Measurements from ENCODE around the gene CD300C.

- TF ChIP-seq, protein P1, sequence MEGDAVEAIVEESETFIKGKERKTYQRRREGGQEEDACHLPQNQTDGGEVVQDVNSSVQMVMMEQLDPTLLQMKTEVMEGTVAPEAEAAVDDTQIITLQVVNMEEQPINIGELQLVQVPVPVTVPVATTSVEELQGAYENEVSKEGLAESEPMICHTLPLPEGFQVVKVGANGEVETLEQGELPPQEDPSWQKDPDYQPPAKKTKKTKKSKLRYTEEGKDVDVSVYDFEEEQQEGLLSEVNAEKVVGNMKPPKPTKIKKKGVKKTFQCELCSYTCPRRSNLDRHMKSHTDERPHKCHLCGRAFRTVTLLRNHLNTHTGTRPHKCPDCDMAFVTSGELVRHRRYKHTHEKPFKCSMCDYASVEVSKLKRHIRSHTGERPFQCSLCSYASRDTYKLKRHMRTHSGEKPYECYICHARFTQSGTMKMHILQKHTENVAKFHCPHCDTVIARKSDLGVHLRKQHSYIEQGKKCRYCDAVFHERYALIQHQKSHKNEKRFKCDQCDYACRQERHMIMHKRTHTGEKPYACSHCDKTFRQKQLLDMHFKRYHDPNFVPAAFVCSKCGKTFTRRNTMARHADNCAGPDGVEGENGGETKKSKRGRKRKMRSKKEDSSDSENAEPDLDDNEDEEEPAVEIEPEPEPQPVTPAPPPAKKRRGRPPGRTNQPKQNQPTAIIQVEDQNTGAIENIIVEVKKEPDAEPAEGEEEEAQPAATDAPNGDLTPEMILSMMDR (IDR thresholded peaks at IDR 0.05; ENCODE audit: low read depth, low read length), result no peak
- TF ChIP-seq EZH2phosphoT487 (IDR thresholded peaks at IDR 0.05; ENCODE audit: low read depth), result no peak
These were observed 34.0 kb upstream of the CD300C start for GRCh38 chr17:74579900-74580299.

Data from OCI-LY3 (cell line).